ENCODE results near the gene GRIPAP1. TPM values are rescaled to one million over a fixed set of nuclear protein-coding genes. Genes with fewer than 3 reads are reported as not detected.

The GRIPAP1 gene
- total RNA-seq, 6 experiments from 2014 or later, result 23.2 to 32.1 (median 27.5) TPM

DNA sequence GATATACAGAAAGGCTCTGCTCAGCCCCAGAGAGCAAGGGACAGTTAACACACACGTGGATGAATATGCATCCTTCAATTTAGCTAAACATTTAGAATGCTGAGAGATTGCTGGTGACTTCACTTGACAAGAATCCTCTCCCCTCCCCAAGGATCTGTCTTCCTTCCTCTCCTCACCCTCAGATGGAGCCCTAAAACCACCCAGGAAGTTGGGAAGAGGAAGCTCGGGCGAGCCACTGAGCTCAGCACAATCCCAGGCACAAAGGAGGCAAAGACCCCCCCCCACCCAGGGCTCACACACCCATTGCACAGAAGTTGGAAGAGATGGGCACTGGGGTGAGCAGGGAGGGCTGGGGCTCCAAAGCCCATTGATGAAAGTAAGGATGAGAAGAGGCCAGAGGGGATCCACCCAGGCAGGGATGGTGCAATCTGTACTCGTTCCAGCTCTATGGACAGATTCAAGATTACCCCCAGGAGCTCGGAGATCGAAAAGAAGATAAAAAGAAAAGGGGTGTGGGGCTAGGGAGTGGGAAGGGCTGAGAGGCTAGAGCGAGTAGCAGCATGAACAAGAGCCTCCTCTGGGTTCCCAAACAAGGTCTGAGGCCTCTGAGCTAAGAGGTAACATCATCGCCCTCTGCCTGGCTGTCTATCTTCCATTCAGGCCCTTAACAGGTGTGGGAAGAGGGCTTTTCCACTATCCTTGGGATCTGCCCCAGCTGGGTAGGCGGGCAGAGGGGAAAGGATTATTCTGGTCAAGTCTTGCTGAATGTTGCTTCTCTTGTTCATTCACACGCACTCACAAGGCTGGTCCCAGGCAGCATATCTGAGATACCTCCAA is 39.9 kb upstream of the GRIPAP1 start:
- no peaks in the 10 kb centered on the region for H3K9me3 Mint-ChIP-seq
- DNase-seq, result peak; percentile 43
- H3K4me3 Mint-ChIP-seq, result peak overlapping the region; percentile 93
- no peak for TF ChIP-seq CTCF (IDR thresholded peaks at IDR 0.05)
- peak overlapping the region; percentile 97 for H3K27ac Mint-ChIP-seq
- H3K36me3 Mint-ChIP-seq (ENCODE audit: low read depth), result peaks cover 26% of the 10 kb centered on the region
- peaks cover 1% of the 10 kb centered on the region; the same call in 1 of the 2 replicates for H3K27me3 Mint-ChIP-seq (ENCODE audit: insufficient read depth)
- H3K4me1 Mint-ChIP-seq (ENCODE audit: low read depth), result peaks cover 38% of the 10 kb centered on the region

DNA sequence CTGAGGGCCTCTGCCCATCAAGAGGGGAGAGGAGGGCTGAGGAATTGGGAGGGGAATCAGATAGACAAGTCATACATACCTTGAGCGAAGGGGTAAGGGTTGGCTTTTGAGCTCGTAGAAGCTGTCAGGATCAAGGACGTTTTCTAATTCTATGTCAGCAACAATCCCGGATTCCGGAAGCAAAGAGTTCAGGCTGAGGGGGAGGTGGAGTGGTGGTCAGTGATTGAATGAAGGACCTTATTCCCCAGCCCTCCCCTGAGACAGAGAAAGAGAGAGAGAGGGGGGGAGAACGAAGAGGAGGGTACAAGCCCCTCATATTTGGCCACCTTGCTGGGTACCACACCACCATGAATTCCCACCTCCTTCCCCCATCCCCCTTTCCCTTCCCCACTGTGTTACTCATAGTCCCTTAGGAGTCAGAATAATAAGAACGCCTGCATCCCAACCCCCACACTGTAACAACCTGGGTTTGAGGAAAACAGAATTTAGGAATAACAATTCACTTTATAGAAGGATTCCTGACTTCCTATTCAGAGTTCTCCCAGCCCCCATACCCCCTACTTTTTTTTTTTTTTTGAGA is 38.4 kb upstream of the GRIPAP1 start:
- Mint-ChIP-seq H3K36me3 (ENCODE audit: low read depth) (peaks cover 26% of the 10 kb centered on the region), H3K4me3 (peak overlapping the region; percentile 93), H3K9me3 (no peaks in the 10 kb centered on the region), H3K27ac (peak overlapping the region; percentile 97), H3K4me1 (ENCODE audit: low read depth) (peaks cover 38% of the 10 kb centered on the region), H3K27me3 (ENCODE audit: insufficient read depth) (peaks cover 1% of the 10 kb centered on the region; the same call in 1 of the 2 replicates)
- DNase-seq, result peak; percentile 27
- no peak for TF ChIP-seq CTCF (IDR thresholded peaks at IDR 0.05)

GRCh38 chrX:49039598-49040375 is 37.7 kb upstream of the GRIPAP1 start:
- TF ChIP-seq CTCF (IDR thresholded peaks at IDR 0.05), result peak; percentile 23; the same call in 1 of the 2 replicates
- Mint-ChIP-seq H3K9me3 (no peaks in the 10 kb centered on the region), H3K27me3 (ENCODE audit: insufficient read depth) (peaks cover 1% of the 10 kb centered on the region; the same call in 1 of the 2 replicates), H3K4me1 (ENCODE audit: low read depth) (peaks cover 40% of the 10 kb centered on the region), H3K36me3 (ENCODE audit: low read depth) (peaks cover 28% of the 10 kb centered on the region), H3K27ac (peak overlapping the region; percentile 97), H3K4me3 (peak overlapping the region; percentile 93)
- peak; percentile 86 for DNase-seq

DNA sequence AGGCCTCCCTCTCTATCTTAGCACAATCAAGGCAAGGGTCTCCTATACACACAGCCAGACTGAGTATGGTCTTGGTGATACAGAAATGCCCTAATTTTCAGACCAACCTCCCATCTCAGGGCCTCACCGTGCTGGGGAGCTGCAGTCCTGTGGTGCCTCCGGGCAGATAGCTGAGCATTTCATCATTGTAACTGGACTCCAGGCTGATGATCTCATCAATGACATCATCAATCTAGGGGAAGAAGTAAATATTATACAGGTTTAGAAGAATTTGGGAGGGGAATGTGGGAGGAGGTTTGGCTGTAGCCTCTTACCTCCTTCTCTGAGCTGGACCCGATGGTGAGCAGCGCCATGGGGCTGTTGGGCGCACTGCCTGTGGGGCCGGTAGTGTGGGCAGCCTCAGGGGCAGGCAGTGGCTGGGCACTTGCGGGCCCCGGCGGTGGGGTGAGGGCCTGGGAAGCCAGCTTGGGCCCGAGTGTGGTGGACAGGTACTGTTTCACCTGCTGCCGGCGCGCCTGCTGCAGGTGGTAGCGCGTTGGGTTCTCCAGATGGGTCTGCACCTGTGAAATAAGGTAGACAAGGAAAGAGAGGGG is 35.9 kb upstream of the GRIPAP1 start:
- no peaks in the 10 kb centered on the region for H3K9me3 Mint-ChIP-seq
- no peak for TF ChIP-seq CTCF (IDR thresholded peaks at IDR 0.05)
- no peaks in the 10 kb centered on the region; the same call in 1 of the 2 replicates for H3K27me3 Mint-ChIP-seq (ENCODE audit: insufficient read depth)
- H3K4me3 Mint-ChIP-seq, result peak overlapping the region; percentile 77
- H3K27ac Mint-ChIP-seq, result peak overlapping the region; percentile 97
- H3K4me1 Mint-ChIP-seq (ENCODE audit: low read depth), result peaks cover 37% of the 10 kb centered on the region
- peaks cover 37% of the 10 kb centered on the region for H3K36me3 Mint-ChIP-seq (ENCODE audit: low read depth)
- peak; percentile 69 for DNase-seq

- Mint-ChIP-seq H3K4me3 (no peak overlapping the region), H3K27ac (no peak overlapping the region), H3K4me1 (ENCODE audit: low read depth) (peaks cover 7% of the 10 kb centered on the region; the same call in 1 of the 2 replicates), H3K27me3 (ENCODE audit: insufficient read depth) (no peaks in the 10 kb centered on the region; the same call in 1 of the 2 replicates), H3K9me3 (no peaks in the 10 kb centered on the region), H3K36me3 (ENCODE audit: low read depth) (peaks cover 21% of the 10 kb centered on the region)
- DNase-seq, result no peak
- TF ChIP-seq CTCF (IDR thresholded peaks at IDR 0.05), result no peak
Observed at GRCh38 chrX:49030283-49030682, 28.2 kb upstream of the GRIPAP1 start.
